ENCODE measurements around the gene C6orf120.

- TF ChIP-seq CTCF (IDR thresholded peaks at IDR 0.05) = no peak
- no peak for TF ChIP-seq POLR2A (IDR thresholded peaks at IDR 0.05)
Observed at GRCh38 chr6:169741344-169741743, 39.4 kb downstream of the C6orf120 start.

Measured in lower leg skin (tissue), 3 donors.